PFSK-1 (cell line): Measurements from ENCODE around the gene IL19.

Experiments
- FOXP2 ChIP-seq: optimal IDR thresholded peaks from 2 replicates; pipeline ENCODE3; 2011; ENCODE audit warnings: borderline replicate concordance, control low read depth, inconsistent platforms; ENCODE audit not compliant: insufficient read depth; ENCODE audit errors: extremely low read length, extremely low read depth
- POLR2AphosphoS5 ChIP-seq: IDR thresholded peaks from 2 replicates; pipeline ENCODE4 v1.6.1; 2012; ENCODE audit warnings: low read depth, mild to moderate bottlenecking, control low read depth, low read length, moderate library complexity
- REST ChIP-seq, 2 experiments: IDR thresholded peaks; 2 replicates each; pipeline versions ENCODE4 v1.6.1 to v1.8.0; 2011 to 2012; ENCODE audit warnings: low read depth in 2 of 2, low read length in 2 of 2, control low read depth in 1 of 2, inconsistent platforms in 1 of 2, mild to moderate bottlenecking in 1 of 2, moderate library complexity in 1 of 2; ENCODE audit not compliant: insufficient read depth in 1 of 2
- SIN3A ChIP-seq: IDR thresholded peaks from 2 replicates; pipeline ENCODE4 v1.6.1; 2012; ENCODE audit warnings: mild to moderate bottlenecking, low read length, moderate library complexity, borderline replicate concordance; ENCODE audit not compliant: insufficient read depth
- TAF1 ChIP-seq: IDR thresholded peaks from 2 replicates; pipeline ENCODE4 v1.6.1; 2012; ENCODE audit warnings: low read length, control low read depth, borderline replicate concordance; ENCODE audit not compliant: insufficient read depth

Gene IL19

GRCh38 chr1:206883876-206884275, 113.3 kb downstream of the IL19 start:
- no peak for TF ChIP-seq SIN3A
- no peak for TF ChIP-seq REST (IDR thresholded peaks at IDR 0.05; ENCODE audit: insufficient read depth in 1 of 2, low read depth in 2 of 2, low read length in 2 of 2)
- no peak for TF ChIP-seq TAF1
- TF ChIP-seq POLR2AphosphoS5 = no peak
- TF ChIP-seq FOXP2 = no peak

- TF ChIP-seq FOXP2 = no peak
- TF ChIP-seq REST (IDR thresholded peaks at IDR 0.05; ENCODE audit: insufficient read depth in 1 of 2, low read depth in 2 of 2, low read length in 2 of 2) = no peak
- TF ChIP-seq SIN3A = no peak
Observed at GRCh38 chr1:206885341-206886060, 114.9 kb downstream of the IL19 start.

GRCh38 chr1:206886831-206887230, 116.3 kb downstream of the IL19 start:
- TF ChIP-seq SIN3A = no peak
- TF ChIP-seq REST (IDR thresholded peaks at IDR 0.05; ENCODE audit: insufficient read depth in 1 of 2, low read depth in 2 of 2, low read length in 2 of 2) = no peak
- TF ChIP-seq TAF1 = no peak
- TF ChIP-seq POLR2AphosphoS5 = no peak
- TF ChIP-seq FOXP2 = no peak

- TF ChIP-seq FOXP2 (no peak), SIN3A (no peak), TAF1 (no peak), POLR2AphosphoS5 (no peak), REST (IDR thresholded peaks at IDR 0.05; ENCODE audit: insufficient read depth in 1 of 2, low read depth in 2 of 2, low read length in 2 of 2) (no peak)
Observed at GRCh38 chr1:206887701-206888100, 117.1 kb downstream of the IL19 start.
